ENCODE data around the gene ADGRG3. TPM values are rescaled to one million over a fixed set of nuclear protein-coding genes. Genes with fewer than 3 reads are reported as not detected.

Gene ADGRG3
- total and polyA plus RNA-seq, 2 experiments from 2014 or later, result not detected

DNA sequence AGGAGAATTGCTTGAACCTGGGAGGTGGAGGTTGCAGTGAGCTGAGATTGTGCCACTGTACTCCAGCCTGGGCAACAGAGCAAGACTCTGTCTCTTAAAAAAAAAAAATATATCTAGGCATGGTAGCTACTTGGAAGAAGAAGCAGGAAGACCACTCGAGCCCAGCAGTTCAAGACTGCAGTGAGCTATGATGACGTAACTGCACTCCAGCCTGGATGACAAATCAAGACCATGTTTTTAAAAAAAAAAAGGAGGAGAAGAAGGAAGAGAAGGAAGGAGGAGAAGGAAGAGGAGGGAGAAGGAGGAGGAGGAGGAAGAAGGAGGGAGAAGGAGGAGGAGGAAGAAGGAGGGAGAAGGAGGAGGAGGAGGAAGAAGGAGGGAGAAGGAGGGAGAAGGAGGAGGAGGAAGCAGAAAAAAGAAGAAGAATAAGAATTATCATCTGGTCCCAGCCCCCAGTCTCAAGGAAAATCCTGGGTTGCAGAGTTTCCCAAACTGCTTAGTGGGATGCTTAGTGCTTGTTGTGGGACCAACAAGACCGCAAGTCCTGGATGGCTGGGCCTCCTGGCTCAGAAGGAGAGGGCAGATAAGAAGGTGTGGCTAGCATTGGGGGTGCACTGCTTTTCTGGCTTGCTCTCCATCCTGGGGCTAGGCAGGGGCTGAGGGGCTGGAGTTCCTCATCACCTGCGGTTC, 22.8 kb downstream of the ADGRG3 start:
- Histone ChIP-seq H3K9me3 (ENCODE audit: low read depth) (no peaks in the 10 kb centered on the region), H3K9me2 (ENCODE audit: insufficient read depth) (no peaks in the 10 kb centered on the region), H4K20me1 (ENCODE audit: insufficient read depth) (no peaks in the 10 kb centered on the region), H3K4me1 (ENCODE audit: insufficient read depth) (no peaks in the 10 kb centered on the region), H3F3A (ENCODE audit: insufficient read depth) (no peaks in the 10 kb centered on the region), H3K9ac (no peak overlapping the region), H3K27me3 (replicated peaks; ENCODE audit: insufficient read depth) (no peaks in the 10 kb centered on the region; the same call in 1 of the 2 replicates), H3K27ac (no peak overlapping the region), H3K36me3 (ENCODE audit: low read depth) (no peaks in the 10 kb centered on the region), H3K4me3 (no peak overlapping the region), H2AFZ (no peak overlapping the region), H3K79me2 (ENCODE audit: insufficient read depth) (no peaks in the 10 kb centered on the region), H3K4me2 (ENCODE audit: unreplicated experiment) (no peak overlapping the region)
- WGBS, 2 experiments (ENCODE audit: low coverage in 1 of 2, low lambda C conversion rate in 2 of 2, missing lambda C conversion rate in 2 of 2), result 61 to 62% methylated on average over 4 of the region's 4 CpGs
- no peak for TF ChIP-seq EZH2phosphoT487 (IDR thresholded peaks at IDR 0.05; ENCODE audit: insufficient read depth, low read depth)
- TF ChIP-seq EZH2 (IDR thresholded peaks at IDR 0.05; ENCODE audit: insufficient read depth, poor library complexity, severe bottlenecking), result no peak
- in situ Hi-C loops (cut with MboI), result no loop called here
- DNase-seq, result peak; percentile 26

DNA sequence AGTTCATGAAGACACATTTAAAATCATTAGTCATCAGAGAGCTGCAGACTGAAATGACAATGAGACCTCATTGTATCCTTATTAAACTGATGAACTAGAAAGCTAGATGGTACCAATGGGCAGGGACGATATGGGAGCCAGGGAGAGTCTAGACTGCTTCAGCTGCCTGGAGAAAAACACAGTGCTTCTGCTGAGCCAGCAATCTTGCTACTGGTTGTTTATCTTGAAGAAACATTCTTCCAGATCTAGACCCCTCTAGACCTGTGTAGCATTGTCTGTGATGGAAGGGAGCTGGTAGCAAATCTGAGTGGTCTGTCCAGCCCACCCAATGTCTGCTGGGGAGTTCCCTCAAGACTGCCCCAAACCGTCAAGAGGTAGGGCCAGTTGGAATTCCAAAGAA, 24.5 kb downstream of the ADGRG3 start:
- in situ Hi-C loops (cut with MboI), result no loop called here
- Histone ChIP-seq H3K4me2 (ENCODE audit: unreplicated experiment) (no peak overlapping the region), H3K9me3 (ENCODE audit: low read depth) (no peaks in the 10 kb centered on the region), H2AFZ (no peak overlapping the region), H4K20me1 (ENCODE audit: insufficient read depth) (no peaks in the 10 kb centered on the region), H3K36me3 (ENCODE audit: low read depth) (no peaks in the 10 kb centered on the region), H3K4me1 (ENCODE audit: insufficient read depth) (no peaks in the 10 kb centered on the region), H3K27me3 (replicated peaks; ENCODE audit: insufficient read depth) (no peaks in the 10 kb centered on the region; the same call in 1 of the 2 replicates), H3K9me2 (ENCODE audit: insufficient read depth) (no peaks in the 10 kb centered on the region), H3K27ac (no peak overlapping the region), H3K4me3 (no peak overlapping the region), H3K79me2 (ENCODE audit: insufficient read depth) (no peaks in the 10 kb centered on the region), H3K9ac (no peak overlapping the region), H3F3A (ENCODE audit: insufficient read depth) (no peaks in the 10 kb centered on the region)
- TF ChIP-seq EZH2phosphoT487 (IDR thresholded peaks at IDR 0.05; ENCODE audit: insufficient read depth, low read depth) (no peak), EZH2 (IDR thresholded peaks at IDR 0.05; ENCODE audit: insufficient read depth, poor library complexity, severe bottlenecking) (no peak)
- no peak for DNase-seq
- WGBS, 2 experiments (ENCODE audit: low coverage in 1 of 2, low lambda C conversion rate in 2 of 2, missing lambda C conversion rate in 2 of 2), result 13 to 26% methylated on average over 2 of the region's 2 CpGs

DNA sequence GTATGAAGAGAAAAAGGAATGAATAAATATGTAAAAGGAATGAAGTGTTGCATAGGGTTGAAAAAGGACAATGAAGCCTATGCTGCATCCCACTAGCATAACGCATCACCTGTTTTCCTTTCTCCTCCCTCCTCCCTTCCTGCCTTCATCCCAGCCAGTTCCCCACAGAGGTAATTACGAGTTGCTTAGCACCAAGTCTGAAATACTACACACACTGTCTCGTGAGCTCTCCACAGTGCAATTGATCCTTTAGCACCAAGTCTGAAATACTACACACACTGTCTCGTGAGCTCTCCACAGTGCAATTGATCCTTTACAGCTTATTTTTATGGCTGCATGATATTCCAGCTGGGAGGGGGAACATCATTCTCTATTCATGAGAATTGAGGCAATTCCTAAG, 25.4 kb downstream of the ADGRG3 start:
- TF ChIP-seq EZH2phosphoT487 (IDR thresholded peaks at IDR 0.05; ENCODE audit: insufficient read depth, low read depth) (no peak), EZH2 (IDR thresholded peaks at IDR 0.05; ENCODE audit: insufficient read depth, poor library complexity, severe bottlenecking) (no peak)
- H2AFZ ChIP-seq, result no peak overlapping the region
- no peak overlapping the region for H3K4me2 ChIP-seq (ENCODE audit: unreplicated experiment)
- no peak for DNase-seq
- H3K9me2 ChIP-seq (ENCODE audit: insufficient read depth), result no peaks in the 10 kb centered on the region
- H3K9ac ChIP-seq, result no peak overlapping the region
- no peaks in the 10 kb centered on the region; the same call in 1 of the 2 replicates for H3K27me3 ChIP-seq (replicated peaks; ENCODE audit: insufficient read depth)
- no peaks in the 10 kb centered on the region for H3K9me3 ChIP-seq (ENCODE audit: low read depth)
- H3K79me2 ChIP-seq (ENCODE audit: insufficient read depth), result no peaks in the 10 kb centered on the region
- H3K4me1 ChIP-seq (ENCODE audit: insufficient read depth), result no peaks in the 10 kb centered on the region
- H3F3A ChIP-seq (ENCODE audit: insufficient read depth), result no peaks in the 10 kb centered on the region
- in situ Hi-C loops (cut with MboI), result no loop called here
- no peaks in the 10 kb centered on the region for H4K20me1 ChIP-seq (ENCODE audit: insufficient read depth)
- no peak overlapping the region for H3K4me3 ChIP-seq
- H3K27ac ChIP-seq, result no peak overlapping the region
- 45 to 46% methylated on average over 4 of the region's 4 CpGs for WGBS, 2 experiments (ENCODE audit: low coverage in 1 of 2, low lambda C conversion rate in 2 of 2, missing lambda C conversion rate in 2 of 2)
- no peaks in the 10 kb centered on the region for H3K36me3 ChIP-seq (ENCODE audit: low read depth)

DNA sequence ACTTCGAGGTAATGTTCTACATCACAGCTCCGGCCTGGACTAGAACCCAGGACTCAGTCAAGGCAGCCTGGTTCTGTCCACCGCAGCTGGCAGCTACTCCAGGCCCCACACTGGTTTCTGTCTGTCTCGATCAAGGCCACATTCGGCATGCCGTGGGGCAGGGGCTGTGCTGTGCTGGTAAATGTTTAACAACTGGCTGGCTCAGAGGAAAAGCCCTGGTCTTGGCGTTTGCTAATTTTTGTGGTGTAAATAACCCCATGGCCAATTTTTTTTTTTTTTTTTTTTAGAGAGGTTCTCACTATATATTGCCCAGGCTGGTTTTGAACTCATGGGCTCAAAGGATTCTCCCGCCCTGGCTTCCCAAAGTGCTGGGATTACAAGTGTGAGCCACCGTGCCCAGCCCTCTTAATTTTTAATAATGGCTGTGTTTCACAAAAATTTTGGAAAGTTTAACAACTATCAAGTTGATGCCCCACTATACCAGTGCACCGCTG, 26.2 kb downstream of the ADGRG3 start:
- Histone ChIP-seq H3K36me3 (ENCODE audit: low read depth) (no peaks in the 10 kb centered on the region), H4K20me1 (ENCODE audit: insufficient read depth) (no peaks in the 10 kb centered on the region), H3K9me3 (ENCODE audit: low read depth) (no peaks in the 10 kb centered on the region), H3K4me3 (no peak overlapping the region), H2AFZ (no peak overlapping the region), H3K9me2 (ENCODE audit: insufficient read depth) (no peaks in the 10 kb centered on the region), H3K4me1 (ENCODE audit: insufficient read depth) (no peaks in the 10 kb centered on the region), H3K79me2 (ENCODE audit: insufficient read depth) (no peaks in the 10 kb centered on the region), H3F3A (ENCODE audit: insufficient read depth) (no peaks in the 10 kb centered on the region), H3K9ac (no peak overlapping the region), H3K27ac (no peak overlapping the region), H3K4me2 (ENCODE audit: unreplicated experiment) (no peak overlapping the region), H3K27me3 (replicated peaks; ENCODE audit: insufficient read depth) (no peaks in the 10 kb centered on the region; the same call in 1 of the 2 replicates)
- 68% methylated on average over 10 of the region's 10 CpGs for whole genome bisulfite sequencing, 2 experiments (ENCODE audit: low coverage in 1 of 2, low lambda C conversion rate in 2 of 2, missing lambda C conversion rate in 2 of 2)
- no peak for TF ChIP-seq EZH2phosphoT487 (IDR thresholded peaks at IDR 0.05; ENCODE audit: insufficient read depth, low read depth)
- TF ChIP-seq EZH2 (IDR thresholded peaks at IDR 0.05; ENCODE audit: insufficient read depth, poor library complexity, severe bottlenecking), result no peak
- in situ Hi-C loops (cut with MboI), result no loop called here
- no peak for DNase-seq
